ENCODE measurements around the gene GDNF. TPM values are rescaled to one million over a fixed set of nuclear protein-coding genes. Genes with fewer than 3 reads are reported as not detected.

GDNF gene
- total and polyA plus RNA-seq, 2 donors (not counting 1 experiment from before 2014, with no cell fraction given): 0.32 to 0.83 TPM

DNA sequence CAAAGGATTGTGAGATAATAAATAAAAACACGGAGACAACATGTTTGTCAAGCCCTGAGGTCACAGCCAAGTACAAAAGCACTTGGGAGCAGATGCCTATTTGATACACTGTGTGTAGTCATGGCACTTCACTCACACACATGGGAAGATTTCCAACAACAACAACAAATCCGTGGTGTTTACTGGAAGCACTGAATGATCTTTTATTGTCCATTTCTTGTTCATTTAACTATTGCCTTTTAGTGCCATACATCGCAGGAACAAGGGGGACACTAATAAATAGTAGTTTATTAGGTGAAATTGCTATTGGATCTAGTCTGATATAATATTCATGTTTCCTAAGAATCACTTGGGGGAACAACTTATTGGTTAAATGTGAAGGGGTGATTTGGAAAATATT is 20.4 kb upstream of the GDNF start:
- no peak for DNase-seq (ENCODE audit: low read depth in 2 of 2)
- Histone ChIP-seq H3K79me2 (ENCODE audit: control insufficient read depth, insufficient read depth, low read length) (no peaks in the 10 kb centered on the region), H3K4me2 (ENCODE audit: extremely low read depth, insufficient read depth, low read length) (no peak overlapping the region), H3K27ac (ENCODE audit: insufficient read depth, low read length) (no peak overlapping the region), H3K9ac (ENCODE audit: insufficient read depth, low read length) (no peak overlapping the region), H3K4me3 (replicated peaks in 1 of 4; ENCODE audit: control extremely low read depth in 1 of 4, insufficient read depth in 1 of 4, low read depth in 3 of 4, low read length in 4 of 4) (no peak overlapping the region), H3K4me1 (ENCODE audit: control insufficient read depth, extremely low read depth, insufficient read depth, low read length) (no peaks in the 10 kb centered on the region), H3K27me3 (ENCODE audit: control insufficient read depth, insufficient read depth, low read length) (no peaks in the 10 kb centered on the region), H2AFZ (ENCODE audit: low read length) (no peak overlapping the region), H3K36me3 (ENCODE audit: control insufficient read depth, insufficient read depth, low read length) (no peaks in the 10 kb centered on the region), H4K20me1 (ENCODE audit: control insufficient read depth, extremely low read depth, insufficient read depth, low read length) (no peaks in the 10 kb centered on the region), H3K9me3 (ENCODE audit: control insufficient read depth, insufficient read depth, low read depth, low read length) (no peaks in the 10 kb centered on the region)
- TF ChIP-seq, protein P1, sequence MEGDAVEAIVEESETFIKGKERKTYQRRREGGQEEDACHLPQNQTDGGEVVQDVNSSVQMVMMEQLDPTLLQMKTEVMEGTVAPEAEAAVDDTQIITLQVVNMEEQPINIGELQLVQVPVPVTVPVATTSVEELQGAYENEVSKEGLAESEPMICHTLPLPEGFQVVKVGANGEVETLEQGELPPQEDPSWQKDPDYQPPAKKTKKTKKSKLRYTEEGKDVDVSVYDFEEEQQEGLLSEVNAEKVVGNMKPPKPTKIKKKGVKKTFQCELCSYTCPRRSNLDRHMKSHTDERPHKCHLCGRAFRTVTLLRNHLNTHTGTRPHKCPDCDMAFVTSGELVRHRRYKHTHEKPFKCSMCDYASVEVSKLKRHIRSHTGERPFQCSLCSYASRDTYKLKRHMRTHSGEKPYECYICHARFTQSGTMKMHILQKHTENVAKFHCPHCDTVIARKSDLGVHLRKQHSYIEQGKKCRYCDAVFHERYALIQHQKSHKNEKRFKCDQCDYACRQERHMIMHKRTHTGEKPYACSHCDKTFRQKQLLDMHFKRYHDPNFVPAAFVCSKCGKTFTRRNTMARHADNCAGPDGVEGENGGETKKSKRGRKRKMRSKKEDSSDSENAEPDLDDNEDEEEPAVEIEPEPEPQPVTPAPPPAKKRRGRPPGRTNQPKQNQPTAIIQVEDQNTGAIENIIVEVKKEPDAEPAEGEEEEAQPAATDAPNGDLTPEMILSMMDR (conservative IDR thresholded peaks at IDR 0.05 in 1 of 2, IDR thresholded peaks at IDR 0.05 in 1 of 2; ENCODE audit: low read depth in 1 of 2, low read length in 2 of 2): no peak
- TF ChIP-seq EZH2 (IDR thresholded peaks at IDR 0.05; ENCODE audit: low read length, missing control alignments): no peak

- TF ChIP-seq, protein P1 (conservative IDR thresholded peaks at IDR 0.05 in 1 of 2, IDR thresholded peaks at IDR 0.05 in 1 of 2; ENCODE audit: low read depth in 1 of 2, low read length in 2 of 2): no peak
- TF ChIP-seq EZH2 (IDR thresholded peaks at IDR 0.05; ENCODE audit: low read length, missing control alignments): no peak
- Histone ChIP-seq H3K27me3 (ENCODE audit: control insufficient read depth, insufficient read depth, low read length) (no peaks in the 10 kb centered on the region), H3K27ac (ENCODE audit: insufficient read depth, low read length) (no peak overlapping the region)
Measured at GRCh38 chr5:37859805-37860204, 20.0 kb upstream of the GDNF start.

DNA sequence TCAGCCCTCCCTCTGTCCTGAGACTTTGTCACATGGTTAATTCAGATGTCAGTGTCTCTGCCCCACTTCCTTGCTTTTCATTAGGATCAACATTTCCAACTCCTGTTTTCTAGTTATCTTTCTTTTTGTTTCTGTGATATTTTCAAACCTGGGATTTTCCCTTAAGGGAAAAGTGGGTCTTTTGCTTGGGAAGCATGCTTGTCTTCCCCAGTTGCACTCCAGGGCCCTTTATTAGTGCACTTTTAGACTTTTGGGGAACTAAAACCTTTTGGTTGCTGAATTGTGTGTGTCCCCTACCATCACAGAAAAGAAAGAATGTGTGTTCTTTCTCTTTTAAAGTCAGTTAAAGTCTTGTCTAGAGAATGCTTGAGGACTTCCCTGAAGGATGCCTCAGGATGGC is 18.4 kb upstream of the GDNF start:
- no peaks in the 10 kb centered on the region for H3K9me3 ChIP-seq (ENCODE audit: control insufficient read depth, insufficient read depth, low read depth, low read length)
- no peak for TF ChIP-seq EZH2 (IDR thresholded peaks at IDR 0.05; ENCODE audit: low read length, missing control alignments)
- TF ChIP-seq, protein P1 (conservative IDR thresholded peaks at IDR 0.05 in 1 of 2, IDR thresholded peaks at IDR 0.05 in 1 of 2; ENCODE audit: low read depth in 1 of 2, low read length in 2 of 2): no peak
- H3K36me3 ChIP-seq (ENCODE audit: control insufficient read depth, insufficient read depth, low read length): no peaks in the 10 kb centered on the region

More at GRCh38 chr5:37859805-37860204, 20.0 kb upstream of the GDNF start:
- H2AFZ ChIP-seq (ENCODE audit: low read length): no peak overlapping the region
- no peaks in the 10 kb centered on the region for H3K79me2 ChIP-seq (ENCODE audit: control insufficient read depth, insufficient read depth, low read length)
- H3K9me3 ChIP-seq (ENCODE audit: control insufficient read depth, insufficient read depth, low read depth, low read length): no peaks in the 10 kb centered on the region
- no peak for DNase-seq (ENCODE audit: low read depth in 2 of 2)
- H4K20me1 ChIP-seq (ENCODE audit: control insufficient read depth, extremely low read depth, insufficient read depth, low read length): no peaks in the 10 kb centered on the region
- no peak overlapping the region for H3K4me3 ChIP-seq (replicated peaks in 1 of 4; ENCODE audit: control extremely low read depth in 1 of 4, insufficient read depth in 1 of 4, low read depth in 3 of 4, low read length in 4 of 4)
- no peak overlapping the region for H3K4me2 ChIP-seq (ENCODE audit: extremely low read depth, insufficient read depth, low read length)
- no peak overlapping the region for H3K9ac ChIP-seq (ENCODE audit: insufficient read depth, low read length)
- no peaks in the 10 kb centered on the region for H3K36me3 ChIP-seq (ENCODE audit: control insufficient read depth, insufficient read depth, low read length)
- H3K4me1 ChIP-seq (ENCODE audit: control insufficient read depth, extremely low read depth, insufficient read depth, low read length): no peaks in the 10 kb centered on the region

More for the DNA sequence above, 18.4 kb upstream of the GDNF start:
- Histone ChIP-seq H3K79me2 (ENCODE audit: control insufficient read depth, insufficient read depth, low read length) (no peaks in the 10 kb centered on the region), H4K20me1 (ENCODE audit: control insufficient read depth, extremely low read depth, insufficient read depth, low read length) (no peaks in the 10 kb centered on the region), H2AFZ (ENCODE audit: low read length) (no peak overlapping the region), H3K4me1 (ENCODE audit: control insufficient read depth, extremely low read depth, insufficient read depth, low read length) (no peaks in the 10 kb centered on the region), H3K27ac (ENCODE audit: insufficient read depth, low read length) (no peak overlapping the region), H3K4me2 (ENCODE audit: extremely low read depth, insufficient read depth, low read length) (no peak overlapping the region), H3K27me3 (ENCODE audit: control insufficient read depth, insufficient read depth, low read length) (no peaks in the 10 kb centered on the region), H3K9ac (ENCODE audit: insufficient read depth, low read length) (no peak overlapping the region), H3K4me3 (replicated peaks in 1 of 4; ENCODE audit: control extremely low read depth in 1 of 4, insufficient read depth in 1 of 4, low read depth in 3 of 4, low read length in 4 of 4) (no peak overlapping the region)
- DNase-seq (ENCODE audit: low read depth in 2 of 2): no peak

Data from fibroblast of lung (primary cell).